HG02642 (cell line): ENCODE measurements around the gene TRMT13.
"Not testable (repeated sequence)": the region's sequence is repeated elsewhere in the genome, so short reads cannot be mapped to it uniquely, and the experiment has no call there.

Experiments used
- ATAC-seq: cut with Tn5 transposase; IDR thresholded peaks from one replicate; pipeline ENCODE4 v1.9.1; 2021; ENCODE audit warnings: mild to moderate bottlenecking; ENCODE audit not compliant: unreplicated experiment, poor library complexity

TRMT13 gene

GRCh38 chr1:100152271-100152670 is 19.3 kb downstream of the TRMT13 start:
- ATAC-seq, result peak; percentile 77

- no peak for ATAC-seq
Measured at GRCh38 chr1:100162881-100163280, 29.9 kb downstream of the TRMT13 start.

DNA sequence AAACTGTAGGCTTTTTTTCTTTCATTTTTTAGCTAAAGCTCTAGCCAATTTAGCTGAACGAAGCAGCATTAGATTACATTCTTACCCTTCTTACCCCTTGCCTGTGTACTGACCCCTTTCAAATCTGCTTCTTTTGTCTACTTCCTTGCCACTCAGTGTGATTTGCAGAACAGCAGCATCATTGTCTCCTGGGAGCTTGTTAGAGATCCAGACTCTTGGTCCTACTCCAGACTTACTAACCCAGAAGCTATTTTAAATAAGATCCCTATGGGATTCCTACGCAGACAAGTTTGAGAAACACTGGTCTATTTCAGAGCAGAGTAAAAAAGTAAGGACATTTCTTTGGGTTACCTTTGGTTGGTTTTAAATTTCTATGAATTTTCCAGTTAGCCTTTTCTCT is 31.3 kb downstream of the TRMT13 start:
- no peak for ATAC-seq

DNA sequence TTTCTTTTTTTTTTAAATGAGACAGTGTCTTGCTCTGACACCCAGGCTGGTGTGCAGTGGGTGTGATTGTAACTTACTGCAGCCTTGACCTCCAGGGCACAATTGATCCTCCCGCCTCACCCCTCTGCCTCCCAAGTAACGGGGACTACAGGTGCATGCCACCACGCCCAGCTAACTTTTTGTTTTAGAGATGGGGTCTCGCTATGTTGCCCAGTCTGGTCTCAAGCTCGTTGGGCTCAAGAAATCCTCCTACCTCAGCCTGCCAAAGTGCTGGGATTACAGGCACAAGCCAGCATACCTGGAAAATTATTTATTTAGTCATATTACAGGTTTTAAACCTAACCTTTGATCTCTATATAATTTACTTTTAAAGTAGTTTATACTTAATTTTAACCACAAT is 31.7 kb downstream of the TRMT13 start:
- no peak for ATAC-seq

- no peak for ATAC-seq
Measured at GRCh38 chr1:100168051-100168450, 35.1 kb downstream of the TRMT13 start.

DNA sequence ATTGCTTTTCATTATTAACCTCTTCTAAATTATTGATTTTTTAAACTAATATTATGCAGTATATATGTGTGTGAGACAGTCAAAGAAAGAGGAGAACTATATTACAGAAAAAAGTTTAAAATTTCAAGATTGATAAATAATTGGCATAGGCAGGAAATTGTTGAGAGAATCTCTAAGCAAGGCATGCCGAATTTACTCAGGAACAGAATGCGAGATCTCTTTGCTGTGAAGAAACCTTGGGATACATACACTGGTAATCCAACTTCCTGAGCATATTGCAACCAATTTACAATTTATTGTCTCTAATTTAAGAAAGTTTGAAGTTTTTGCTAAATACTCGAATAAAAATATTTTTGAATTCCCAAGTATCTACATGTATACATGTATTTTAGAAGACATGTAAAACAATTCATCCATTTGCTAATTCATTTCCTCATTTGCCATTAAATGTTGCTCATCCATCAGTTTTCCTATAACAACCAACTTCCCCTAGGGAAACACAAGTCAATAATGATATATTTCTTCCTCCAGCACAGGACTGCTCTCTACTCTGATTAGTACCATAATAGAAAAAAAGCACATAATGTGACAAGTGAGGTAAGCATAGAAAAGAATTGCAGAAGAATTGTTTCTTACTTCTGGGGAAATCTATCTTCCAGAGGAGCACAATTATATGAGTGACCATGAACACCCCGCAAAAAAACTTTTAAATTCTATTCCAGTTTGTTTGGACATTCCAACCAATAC is 44.5 kb downstream of the TRMT13 start:
- ATAC-seq, result no peak

- ATAC-seq, result no peak
Measured at GRCh38 chr1:100178091-100178490, 45.1 kb downstream of the TRMT13 start, which contains the start of gene LRRC39. Gene LRRC39, minus strand, starts transcription at chr1:100178256. Its CDS starts 9,740 bp downstream, at chr1:100168516.

- no peak for ATAC-seq
Measured at GRCh38 chr1:100183370-100183769, 50.4 kb downstream of the TRMT13 start.

- no peak for ATAC-seq
Measured at GRCh38 chr1:100184536-100184935, 51.6 kb downstream of the TRMT13 start.

DNA sequence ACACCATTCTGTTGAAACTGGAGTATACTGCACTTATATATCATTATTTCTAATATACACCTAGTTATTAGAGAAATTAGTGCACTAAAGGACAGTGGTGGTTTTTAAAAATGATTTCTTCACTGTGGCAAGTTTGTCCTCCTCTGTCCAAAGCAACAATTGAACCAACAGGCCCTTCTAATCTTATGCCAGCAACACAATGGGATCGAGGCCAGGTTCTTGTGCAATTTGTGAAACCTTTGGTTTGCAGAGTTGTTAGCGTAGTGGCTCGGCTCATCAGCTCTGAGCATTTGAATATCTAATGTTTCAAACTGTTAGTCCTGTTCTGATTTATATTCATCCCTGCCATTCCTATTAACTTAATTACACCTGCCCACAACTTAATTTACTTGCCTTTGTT is 54.9 kb downstream of the TRMT13 start:
- ATAC-seq, result no peak

GRCh38 chr1:100188617-100189016 is 55.7 kb downstream of the TRMT13 start:
- ATAC-seq, result peak; percentile 52

GRCh38 chr1:100198596-100198995 is 65.6 kb downstream of the TRMT13 start:
- no peak for ATAC-seq

GRCh38 chr1:100200060-100200459 is 67.1 kb downstream of the TRMT13 start:
- ATAC-seq, result not testable (repeated sequence)
